K562 (cell line): ENCODE measurements around the gene MVK. TPM values are rescaled to one million over a fixed set of nuclear protein-coding genes. Genes with fewer than 3 reads are reported as not detected.
A peak's percentile ranks its signal among the peaks of the same experiment; 100 is the strongest.

Source experiments
- ATAC-seq: fragments of 200-7000 bp; cut with Tn5 transposase; 3 replicates; pipeline ENCODE4 v1.9.1; 2020; ENCODE audit warnings: moderate library complexity
- BruUV-seq: library from RNA; stranded (reverse); fragments of 400-500 nt; replicated peaks from 2 replicates; lab custom pipeline; 2021; lab: Mats Ljungman, UMichigan
- CTCF ChIA-PET: fragments of 300-600 bp; formaldehyde crosslinking; extraction: SDS; loops from one replicate; lab custom pipeline; 2021; ENCODE audit warnings: low intra/inter-chr PET ratio; lab: Yijun Ruan, JAX
- POLR2A ChIA-PET: fragments of 300-600, 350-650 bp; sonication (Branson Sonifier 250); formaldehyde crosslinking; extraction: SDS; loops from one replicate; lab custom pipeline; 2021; ENCODE audit warnings: antibody characterized with exemption, inconsistent platforms; lab: Yijun Ruan, JAX
- DNase-seq, 4 experiments: peaks; one replicate each; pipeline versions ENCODE4 v3.0.0 to v3.0.0-alpha.2; 2011 to 2018; ENCODE audit warnings: low spot score in 3 of 4, mixed read lengths in 3 of 4; ENCODE audit errors: extremely low read depth in 1 of 4
- FAIRE-seq: peaks from 2 replicates; lab custom pipeline; 2011; peaks lifted over from hg19 to GRCh38; lab: Jason Lieb, UNC
- H2AFZ ChIP-seq: 2 replicates; pipeline ENCODE4 v1.6.0; 2011; ENCODE audit warnings: low read depth, low read length, control low read depth, inconsistent platforms
- H3K27ac ChIP-seq: fragments of 200-600 bp; 3 replicates; pipeline ENCODE4 v1.8.0; 2011; ENCODE audit warnings: low read depth, mild to moderate bottlenecking, control low read depth, inconsistent platforms, low read length, moderate library complexity, mixed read lengths; ENCODE audit errors: extremely low read depth
- H3K27me3 ChIP-seq, 2 experiments: fragments of 300-600 bp in 1 of 2; 2 replicates in 1 of 2; 3 replicates in 1 of 2; pipeline versions ENCODE4 v1.6.0 to v1.8.0; 2011; ENCODE audit warnings: inconsistent platforms in 2 of 2, low read length in 2 of 2, mild to moderate bottlenecking in 1 of 2, mixed read lengths in 1 of 2, moderate library complexity in 1 of 2; ENCODE audit not compliant: control insufficient read depth in 2 of 2, insufficient read depth in 2 of 2
- H3K36me3 ChIP-seq: fragments of 300-600 bp; 3 replicates; pipeline ENCODE4 v1.8.0; 2011; ENCODE audit warnings: mild to moderate bottlenecking, low read length, inconsistent platforms; ENCODE audit not compliant: control insufficient read depth, insufficient read depth
- H3K4me1 ChIP-seq, 2 experiments: fragments of 200-600 bp in 1 of 2; replicated peaks in 1 of 2; 2 replicates in 1 of 2; 3 replicates in 1 of 2; pipeline versions ENCODE4 v1.5.1 to v1.8.0; 2011; ENCODE audit warnings: inconsistent platforms in 2 of 2, low read length in 2 of 2, mild to moderate bottlenecking in 1 of 2, mixed read lengths in 1 of 2, moderate library complexity in 1 of 2; ENCODE audit not compliant: control insufficient read depth in 2 of 2, insufficient read depth in 2 of 2
- H3K4me2 ChIP-seq: 2 replicates; pipeline ENCODE4 v1.6.1; 2011; ENCODE audit warnings: low read length, control low read depth, inconsistent platforms, mixed read lengths; ENCODE audit not compliant: insufficient read depth
- H3K4me3 ChIP-seq: fragments of 200-600 bp; sonication (generic), shearing (Covaris generic); 2 replicates; pipeline ENCODE4 v1.5.1; 2016; ENCODE audit warnings: control low read depth, inconsistent platforms
- H3K79me2 ChIP-seq: fragments of 200-600 bp; 3 replicates; pipeline ENCODE4 v1.8.0; 2011; ENCODE audit warnings: low read length, inconsistent platforms; ENCODE audit not compliant: control insufficient read depth, insufficient read depth
- H3K9ac ChIP-seq, 2 experiments: 2 replicates each; pipeline versions ENCODE4 v1.6.0 to v1.6.1; 2011; ENCODE audit warnings: low read depth in 2 of 2, low read length in 2 of 2, control low read depth in 1 of 2, inconsistent platforms in 1 of 2, mild to moderate bottlenecking in 1 of 2, mixed read lengths in 1 of 2; ENCODE audit not compliant: insufficient read depth in 1 of 2
- H3K9me1 ChIP-seq: one replicate; pipeline ENCODE4 v1.6.0; 2011; ENCODE audit warnings: inconsistent platforms, mild to moderate bottlenecking, low read length, moderate library complexity; ENCODE audit not compliant: control insufficient read depth, insufficient read depth
- H3K9me3 ChIP-seq: replicated peaks from 2 replicates; pipeline ENCODE4 v1.5.1; 2011; ENCODE audit warnings: low read depth, low read length, inconsistent platforms; ENCODE audit not compliant: control insufficient read depth, insufficient read depth
- H4K20me1 ChIP-seq: replicated peaks from 2 replicates; pipeline ENCODE4 v1.6.1; 2011; ENCODE audit warnings: low read length, inconsistent platforms, mixed read lengths; ENCODE audit not compliant: control insufficient read depth, insufficient read depth
- PKNOX1 ChIP-seq: fragments of 450-650 bp; IDR thresholded peaks from 2 replicates; pipeline ENCODE4 v1.6.1; 2016
- RBM25 ChIP-seq: fragments of 200-400 bp; formaldehyde crosslinking; IDR thresholded peaks from 2 replicates; pipeline ENCODE4 v1.6.1; 2018; ENCODE audit warnings: low read length, low read depth, moderate library complexity; ENCODE audit not compliant: severe bottlenecking
- SRSF1 ChIP-seq: fragments of 200-400 bp; formaldehyde crosslinking; IDR thresholded peaks from 2 replicates; pipeline ENCODE4 v1.6.1; 2017; ENCODE audit warnings: mild to moderate bottlenecking, low read depth, low read length, moderate library complexity
- SRSF3 ChIP-seq: fragments of 200-400 bp; formaldehyde crosslinking; IDR thresholded peaks from 2 replicates; pipeline ENCODE4 v1.6.1; 2016; ENCODE audit warnings: mild to moderate bottlenecking, low read length, moderate library complexity; ENCODE audit not compliant: insufficient read depth
- ZFP36 ChIP-seq: fragments of 150-350 bp; IDR thresholded peaks from 2 replicates; pipeline ENCODE4 v1.6.1; 2018; ENCODE audit warnings: low read length, low read depth; ENCODE audit not compliant: partially characterized antibody
- ZNF146 ChIP-seq: IDR thresholded peaks from one replicate; pipeline ENCODE4 v1.6.1; 2018; ENCODE audit warnings: missing compliant biosample characterization; ENCODE audit not compliant: unreplicated experiment
- WGBS: fragments of 100-300 bp; shearing (Covaris generic); methylation state at CpG from one replicate; pipeline ENCODE4 v1.1.6; 2016; ENCODE audit warnings: low coverage, mixed read lengths; ENCODE audit not compliant: insufficient coverage; ENCODE audit errors: missing lambda C conversion rate; 5-methylcytosine and 5-hydroxymethylcytosine counted together
- in situ Hi-C: fragments of 300-500 bp; cut with MboI; formaldehyde crosslinking; loops from 4 replicates; pipeline ENCODE4 v1.15.0; 2018; ENCODE audit warnings: inconsistent platforms, mixed read lengths
- intact Hi-C: fragments of 100-400 bp; cut with micrococcal nuclease; formaldehyde crosslinking; loops from 2 replicates; pipeline ENCODE4 v1.14.2; 2022
- polyA plus RNA-seq, 8 experiments: library from polyadenylated mRNA; depleted of rRNA in 4 of 8; stranded (reverse) in 5 of 8; unstranded in 3 of 8; fragments of >200 nt; fragmentation: Nextera tagmentation in 2 of 8; fragmentation: Illumina TruSeq in 1 of 8; extraction: Ambion mirVana in 2 of 8; extraction: Trizol in 1 of 8; gene quantifications; 2 replicates each; pipeline versions ENCODE4 v1.2.1 to v1.2.3, GENCODE V29; 2011 to 2014; ENCODE audit warnings: inconsistent platforms in 1 of 8, missing spikeins in 1 of 8
- total RNA-seq, 7 experiments: library from RNA; depleted of rRNA in 6 of 7; stranded (reverse); fragments of >200 nt in 6 of 7; fragmentation: Illumina TruSeq in 2 of 7; extraction: Trizol in 2 of 7; gene quantifications; 2 replicates each; pipeline versions ENCODE4 v1.2.1 to v1.2.3, GENCODE V29; 2011 to 2021; ENCODE audit warnings: low replicate concordance in 1 of 7

The MVK gene
- total and polyA plus RNA-seq, 9 of the 15 experiments (the other 6 are each of a cell fraction or from before 2014, with no cell fraction given), result 0.41 to 33.6 (median 18.8) TPM

- intact Hi-C loops (no loop called here), in situ Hi-C loops (no loop called here)
- Histone ChIP-seq H3K4me1 (peaks cover 4 to 24% of the 10 kb centered on the region in 2 experiments; a peak in 4 of 5 replicates), H3K27me3 (peaks cover 10 to 36% of the 10 kb centered on the region in 2 experiments; a peak in 4 of 5 replicates), H4K20me1 (peaks cover 21% of the 10 kb centered on the region), H3K36me3 (peaks cover 1% of the 10 kb centered on the region; the same call in 2 of the 3 replicates), H3K9me3 (no peaks in the 10 kb centered on the region), H3K4me2 (no peak overlapping the region), H2AFZ (no peak overlapping the region), H3K79me2 (no peaks in the 10 kb centered on the region), H3K4me3 (no peak overlapping the region), H3K27ac (no peak overlapping the region), H3K9me1 (no peaks in the 10 kb centered on the region), H3K9ac (no peak overlapping the region)
- TF ChIP-seq ZNF146 (CRISPR knock-in tag) (no peak), PKNOX1 (no peak), SRSF3 (no peak), RBM25 (peak; percentile 29), ZFP36 (peak; percentile 63), SRSF1 (no peak)
- no TSS peak for BruUV-seq
- ATAC-seq (no peak), FAIRE-seq (no peak), DNase-seq (no peak)
- POLR2A ChIA-PET, result interaction anchor here (1.6 kb wide), 1 partner anchor 17 kb away, joined by 6 read pairs; no protein-coding TSS in a partner anchor
- WGBS, result 27% methylated on average over 8 of the region's 8 CpGs
- CTCF ChIA-PET, result no interaction called here
Measured at GRCh38 chr12:109601557-109601956, 28.0 kb downstream of the MVK start.
